ENCODE data around the gene NUSAP1.

DNA sequence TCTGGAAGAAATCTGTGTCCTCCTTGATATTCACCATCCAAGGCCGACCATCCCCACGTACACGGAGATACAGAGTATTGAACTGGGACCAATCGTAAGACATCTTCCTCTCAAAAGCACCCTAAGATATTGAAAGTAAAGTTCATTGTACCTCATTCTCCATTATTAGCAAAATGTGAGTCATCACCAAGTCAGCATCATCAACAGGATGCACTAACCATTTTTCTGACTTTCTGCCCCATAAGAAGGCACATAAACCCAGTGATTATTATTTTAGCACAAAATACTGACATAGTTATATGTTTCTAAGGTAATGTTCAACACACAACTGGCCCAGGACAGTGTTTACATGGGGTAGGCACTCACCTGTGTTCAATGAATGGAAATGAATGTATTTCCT is 62.2 kb downstream of the NUSAP1 start:
- TF ChIP-seq, protein P1, sequence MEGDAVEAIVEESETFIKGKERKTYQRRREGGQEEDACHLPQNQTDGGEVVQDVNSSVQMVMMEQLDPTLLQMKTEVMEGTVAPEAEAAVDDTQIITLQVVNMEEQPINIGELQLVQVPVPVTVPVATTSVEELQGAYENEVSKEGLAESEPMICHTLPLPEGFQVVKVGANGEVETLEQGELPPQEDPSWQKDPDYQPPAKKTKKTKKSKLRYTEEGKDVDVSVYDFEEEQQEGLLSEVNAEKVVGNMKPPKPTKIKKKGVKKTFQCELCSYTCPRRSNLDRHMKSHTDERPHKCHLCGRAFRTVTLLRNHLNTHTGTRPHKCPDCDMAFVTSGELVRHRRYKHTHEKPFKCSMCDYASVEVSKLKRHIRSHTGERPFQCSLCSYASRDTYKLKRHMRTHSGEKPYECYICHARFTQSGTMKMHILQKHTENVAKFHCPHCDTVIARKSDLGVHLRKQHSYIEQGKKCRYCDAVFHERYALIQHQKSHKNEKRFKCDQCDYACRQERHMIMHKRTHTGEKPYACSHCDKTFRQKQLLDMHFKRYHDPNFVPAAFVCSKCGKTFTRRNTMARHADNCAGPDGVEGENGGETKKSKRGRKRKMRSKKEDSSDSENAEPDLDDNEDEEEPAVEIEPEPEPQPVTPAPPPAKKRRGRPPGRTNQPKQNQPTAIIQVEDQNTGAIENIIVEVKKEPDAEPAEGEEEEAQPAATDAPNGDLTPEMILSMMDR (IDR thresholded peaks at IDR 0.05), result no peak
- no peak for TF ChIP-seq POLR2A (IDR thresholded peaks at IDR 0.05)
